ENCODE data around the gene KANSL1. TPM values are rescaled to one million over a fixed set of nuclear protein-coding genes. Genes with fewer than 3 reads are reported as not detected.

The KANSL1 gene
- total and polyA plus RNA-seq, 2 of the 4 experiments (the other 2 are of a cell fraction) = 19.1 to 49.6 TPM

DNA sequence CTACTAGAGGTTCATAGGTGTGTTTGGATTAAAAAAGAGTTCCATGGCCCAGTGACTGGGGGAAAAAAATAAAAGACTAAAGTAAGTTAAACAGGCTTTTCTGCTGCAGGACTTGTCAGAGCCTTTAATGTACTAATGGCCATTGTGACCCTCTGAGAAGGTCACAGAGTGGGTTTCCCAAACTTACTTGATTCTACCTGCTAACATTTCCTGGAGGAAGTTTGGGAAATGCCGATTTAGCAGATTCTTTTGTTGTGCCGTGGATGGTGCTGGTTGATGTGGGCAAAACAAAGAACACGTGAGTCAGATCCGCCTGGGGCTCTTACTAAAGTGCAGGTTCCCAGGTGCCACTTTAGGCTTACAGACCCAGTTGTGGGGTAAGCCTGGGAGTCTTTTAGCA, 207.8 kb downstream of the KANSL1 start:
- DNase-seq (no peak), ATAC-seq (ENCODE audit: low read depth) (no peak)
- peaks cover 57% of the 10 kb centered on the region for H3K27me3 ChIP-seq (ENCODE audit: control insufficient read depth, insufficient read depth, low read length)
- H3K4me2 ChIP-seq (ENCODE audit: low read depth, low read length) = no peak overlapping the region
- H2BK120ac ChIP-seq (ENCODE audit: low read depth, low read length) = no peak overlapping the region
- no peak overlapping the region for H2BK15ac ChIP-seq (ENCODE audit: low read depth, low read length)
- dilution Hi-C loops (cut with HindIII; ENCODE audit: low sequenced_read_pairs, unreplicated experiment) = no loop called here
- TF ChIP-seq NFE2L2 (IDR thresholded peaks at IDR 0.05; ENCODE audit: low read depth, low read length) = no peak
- TF ChIP-seq MAFK (IDR thresholded peaks at IDR 0.05; ENCODE audit: low read depth, low read length) = peak; percentile 83
- no peak overlapping the region for H3K18ac ChIP-seq (ENCODE audit: low read depth, low read length)
- ChIA-PET POLR2A (ENCODE audit: unreplicated experiment) (no interaction called here), CTCF (no interaction called here)
- H2AFZ ChIP-seq (replicated peaks; ENCODE audit: low read length, poor library complexity) = no peak overlapping the region
- no peak overlapping the region for H3K4ac ChIP-seq (ENCODE audit: low read depth, low read length)
- no peak overlapping the region for H3K4me3 ChIP-seq (ENCODE audit: insufficient read depth, low read depth, low read length)
- H3K79me1 ChIP-seq (ENCODE audit: low read depth in 1 of 2, low read length in 2 of 2) = no peaks in the 10 kb centered on the region
- no peak overlapping the region for H2AK5ac ChIP-seq (ENCODE audit: low read depth, low read length)
- BruUV-seq (replicated peaks) = no TSS peak
- no peak overlapping the region for H3K27ac ChIP-seq (ENCODE audit: insufficient read depth, low read length)
- peaks cover under 1% of the 10 kb centered on the region; the same call in 1 of the 2 replicates for H3K9me1 ChIP-seq (ENCODE audit: insufficient read depth, low read length)
- no peak overlapping the region for H3K9ac ChIP-seq (ENCODE audit: low read depth, low read length)
- no peak overlapping the region for H3K14ac ChIP-seq (replicated peaks; ENCODE audit: low read depth, low read length)
- no peaks in the 10 kb centered on the region for H3K4me1 ChIP-seq (ENCODE audit: control insufficient read depth, insufficient read depth, low read length)
- no peak overlapping the region for H3K23ac ChIP-seq (ENCODE audit: low read depth, low read length)
- H4K8ac ChIP-seq (ENCODE audit: low read depth in 2 of 2, low read length in 2 of 2) = no peak overlapping the region
- no peak overlapping the region for H2AK9ac ChIP-seq (replicated peaks; ENCODE audit: low read depth, low read length, poor library complexity)
- no peak overlapping the region for H2BK5ac ChIP-seq (ENCODE audit: low read depth, low read length, poor library complexity, severe bottlenecking)
- H3K36me3 ChIP-seq (ENCODE audit: control insufficient read depth, insufficient read depth, low read length) = no peaks in the 10 kb centered on the region
- no peak overlapping the region for H3K56ac ChIP-seq (ENCODE audit: extremely low read depth, insufficient read depth, low read length)
- no peak overlapping the region for H4K5ac ChIP-seq (ENCODE audit: low read depth, low read length)
- intact Hi-C loops (cut with micrococcal nuclease) = no loop called here
- H4K91ac ChIP-seq (ENCODE audit: insufficient read depth, low read depth, low read length) = no peak overlapping the region
- peaks cover 2% of the 10 kb centered on the region; the same call in 1 of the 2 replicates for H3K9me3 ChIP-seq (ENCODE audit: control insufficient read depth, insufficient read depth, low read length)
- 100% methylated on average over 2 of the region's 4 CpGs; no CpG with 5 or more reads in 1 of the 2 experiments for WGBS, 2 experiments (ENCODE audit: extremely low coverage in 2 of 2, insufficient read length in 1 of 2)
- in situ Hi-C loops (cut with MboI; ENCODE audit: low sequenced_read_pairs) = no loop called here
- H4K20me1 ChIP-seq (ENCODE audit: insufficient read depth, low read length) = no peaks in the 10 kb centered on the region; the same call in 1 of the 2 replicates
- H2BK20ac ChIP-seq (ENCODE audit: low read depth, low read length) = no peak overlapping the region

All from IMR-90 (cell line).